Measurements from ENCODE around the gene PNMA8A.

The PNMA8A gene

GRCh38 chr19:46428239-46429135, 42.9 kb downstream of the PNMA8A start, which contains the start of gene PNMA8C:
Gene PNMA8C, minus strand, starts transcription at chr19:46428936. Its CDS starts 577 bp downstream, at chr19:46428359.
- peak in 1 of 3 experiments; percentile 17 for DNase-seq (ENCODE audit: low read depth in 2 of 3, low spot score in 2 of 3)

GRCh38 chr19:46427518-46428045, 43.8 kb downstream of the PNMA8A start:
- no peak for DNase-seq (ENCODE audit: low read depth in 2 of 3, low spot score in 2 of 3)

- peak in 2 of 3 experiments; percentile 27 to 33 for DNase-seq (ENCODE audit: low read depth in 2 of 3, low spot score in 2 of 3)
Measured at GRCh38 chr19:46426506-46427162, 44.7 kb downstream of the PNMA8A start.

- DNase-seq (ENCODE audit: low read depth in 2 of 3, low spot score in 2 of 3): no peak
Measured at GRCh38 chr19:46426035-46426505, 45.3 kb downstream of the PNMA8A start.

- no peak for DNase-seq (ENCODE audit: low read depth in 2 of 3, low spot score in 2 of 3)
Measured at GRCh38 chr19:46423188-46423587, 48.2 kb downstream of the PNMA8A start.

GRCh38 chr19:46422344-46422743, 49.0 kb downstream of the PNMA8A start:
- DNase-seq (ENCODE audit: low read depth in 2 of 3, low spot score in 2 of 3): no peak

GRCh38 chr19:46420056-46420455, 51.3 kb downstream of the PNMA8A start:
- no peak for DNase-seq (ENCODE audit: low read depth in 2 of 3, low spot score in 2 of 3)
